CD14-positive monocyte (primary cell): Measurements from ENCODE around the gene WWC2. TPM values are rescaled to one million over a fixed set of nuclear protein-coding genes. Genes with fewer than 3 reads are reported as not detected.
"Not testable (repeated sequence)": the region's sequence is repeated elsewhere in the genome, so short reads cannot be mapped to it uniquely, and the experiment has no call there.

ENCODE experiments used
- DNase-seq, 3 donors: peaks; one replicate each; pipeline ENCODE4 v3.0.0-alpha.2; 2011 to 2022
- H2AFZ ChIP-seq: 2 replicates; pipeline ENCODE4 v1.6.0; 2012; ENCODE audit warnings: mild to moderate bottlenecking, low read depth, low read length, inconsistent platforms; ENCODE audit not compliant: insufficient read depth, poor library complexity, severe bottlenecking
- H3K27ac ChIP-seq, 2 donors: 1 replicate in 1 of 2; 2 replicates in 1 of 2; pipeline ENCODE4 v1.5.1; 2012 to 2013; ENCODE audit warnings: low read length in 2 of 2, control low read depth in 1 of 2, inconsistent platforms in 1 of 2, low read depth in 1 of 2, mild to moderate bottlenecking in 1 of 2
- H3K27me3 ChIP-seq, 2 donors: one replicate each; pipeline versions ENCODE4 v1.6.0 to v1.6.1; 2011 to 2013; ENCODE audit warnings: low read length in 2 of 2; ENCODE audit not compliant: control insufficient read depth in 2 of 2, insufficient read depth in 2 of 2
- H3K36me3 ChIP-seq, 2 donors: replicated peaks in 1 of 2; 1 replicate in 1 of 2; 2 replicates in 1 of 2; pipeline versions ENCODE4 v1.5.1 to v1.6.1; 2012 to 2013; ENCODE audit warnings: low read length in 2 of 2, control low read depth in 1 of 2, inconsistent platforms in 1 of 2, mild to moderate bottlenecking in 1 of 2; ENCODE audit not compliant: insufficient read depth in 2 of 2, control insufficient read depth in 1 of 2
- H3K4me1 ChIP-seq, 2 donors: 1 replicate in 1 of 2; 2 replicates in 1 of 2; pipeline versions ENCODE4 v1.5.1 to v1.6.1; 2012 to 2013; ENCODE audit warnings: low read length in 2 of 2, control low read depth in 1 of 2, inconsistent platforms in 1 of 2, mild to moderate bottlenecking in 1 of 2, moderate library complexity in 1 of 2; ENCODE audit not compliant: insufficient read depth in 2 of 2, control insufficient read depth in 1 of 2
- H3K4me2 ChIP-seq: replicated peaks from 2 replicates; pipeline ENCODE3; 2012; ENCODE audit warnings: low read length, moderate library complexity, mild to moderate bottlenecking; ENCODE audit not compliant: poor library complexity, severe bottlenecking; ENCODE audit errors: extremely low read depth
- H3K4me3 ChIP-seq, 3 experiments: fragments of 200-600 bp in 1 of 3; sonication (generic) in 1 of 3; replicated peaks in 1 of 3; 1 replicate in 2 of 3; 2 replicates in 1 of 3; pipeline ENCODE4 v1.5.1; 2011 to 2013; ENCODE audit warnings: low read length in 3 of 3, mild to moderate bottlenecking in 3 of 3, control low read depth in 2 of 3, low read depth in 2 of 3, inconsistent platforms in 1 of 3, moderate library complexity in 1 of 3
- H3K79me2 ChIP-seq: 2 replicates; pipeline ENCODE4 v1.6.0; 2012; ENCODE audit warnings: mild to moderate bottlenecking, control low read depth, inconsistent platforms, low read length, moderate library complexity; ENCODE audit not compliant: insufficient read depth
- H3K9ac ChIP-seq: 2 replicates; pipeline ENCODE4 v1.6.0; 2017; ENCODE audit warnings: low read length, mild to moderate bottlenecking; ENCODE audit not compliant: insufficient read depth, poor library complexity, severe bottlenecking
- H3K9me3 ChIP-seq, 2 donors: replicated peaks in 1 of 2; 1 replicate in 1 of 2; 2 replicates in 1 of 2; pipeline versions ENCODE4 v1.5.1 to v1.6.1; 2012 to 2013; ENCODE audit warnings: low read length in 2 of 2, control low read depth in 1 of 2; ENCODE audit not compliant: control insufficient read depth in 1 of 2, insufficient read depth in 1 of 2
- H4K20me1 ChIP-seq: 2 replicates; pipeline ENCODE4 v1.6.0; 2012; ENCODE audit warnings: mild to moderate bottlenecking, low read length, control low read depth, moderate library complexity; ENCODE audit not compliant: insufficient read depth
- H3K27ac Mint-ChIP-seq, 7 donors: one replicate each; pipeline ENCODE4 v1.8.0; 2020; ENCODE audit warnings: mild to moderate bottlenecking in 7 of 7, mixed read lengths in 7 of 7, moderate library complexity in 6 of 7, inconsistent platforms in 2 of 7
- H3K27me3 Mint-ChIP-seq, 3 donors: one replicate each; pipeline ENCODE4 v1.8.0; 2021 to 2022; ENCODE audit warnings: low read depth in 3 of 3, mild to moderate bottlenecking in 3 of 3, mixed read lengths in 3 of 3, moderate library complexity in 3 of 3, inconsistent platforms in 1 of 3
- H3K36me3 Mint-ChIP-seq, 2 donors: one replicate each; pipeline ENCODE4 v1.8.0; 2020; ENCODE audit warnings: mixed read lengths in 2 of 2, inconsistent platforms in 1 of 2, mild to moderate bottlenecking in 1 of 2
- H3K4me1 Mint-ChIP-seq: one replicate; pipeline ENCODE4 v1.8.0; 2020; ENCODE audit warnings: mild to moderate bottlenecking, mixed read lengths
- H3K4me3 Mint-ChIP-seq, 2 donors: one replicate each; pipeline ENCODE4 v1.8.0; 2020; ENCODE audit warnings: mild to moderate bottlenecking in 2 of 2, mixed read lengths in 2 of 2, moderate library complexity in 1 of 2
- H3K9me3 Mint-ChIP-seq, 7 donors: one replicate each; pipeline ENCODE4 v1.8.0; 2020 to 2022; ENCODE audit warnings: mixed read lengths in 7 of 7, mild to moderate bottlenecking in 6 of 7, moderate library complexity in 6 of 7, inconsistent platforms in 2 of 7
- whole genome bisulfite sequencing: methylation state at CpG from one replicate; pipeline ENCODE4 v1.1.5; 2013; ENCODE audit warnings: missing lambda C conversion rate; ENCODE audit not compliant: insufficient coverage; 5-methylcytosine and 5-hydroxymethylcytosine counted together
- intact Hi-C, 2 donors: fragments of 100-400 bp; cut with micrococcal nuclease; formaldehyde crosslinking; loops; one replicate each; pipeline versions ENCODE4 v1.15.0 to v1.15.1; 2023
- polyA plus RNA-seq, 3 donors: library from polyadenylated mRNA; depleted of rRNA in 1 of 3; unstranded in 2 of 3; stranded (reverse) in 1 of 3; fragments of 300-500 nt in 2 of 3; fragments of >200 nt in 1 of 3; fragmentation: Illumina TruSeq in 2 of 3; gene quantifications; 1 replicate in 2 of 3; 2 replicates in 1 of 3; pipeline ENCODE4 v1.2.3, GENCODE V29; 2012 to 2021
- TF ChIP-seq, protein P1 (sequence below): fragments of 200-600 bp; IDR thresholded peaks from one replicate; pipeline ENCODE4 v1.8.0; 2022; ENCODE audit warnings: antibody characterized with exemption, mild to moderate bottlenecking

Gene WWC2
- polyA plus RNA-seq, 3 donors, result 1.9 to 3.8 (median 2.9) TPM

DNA sequence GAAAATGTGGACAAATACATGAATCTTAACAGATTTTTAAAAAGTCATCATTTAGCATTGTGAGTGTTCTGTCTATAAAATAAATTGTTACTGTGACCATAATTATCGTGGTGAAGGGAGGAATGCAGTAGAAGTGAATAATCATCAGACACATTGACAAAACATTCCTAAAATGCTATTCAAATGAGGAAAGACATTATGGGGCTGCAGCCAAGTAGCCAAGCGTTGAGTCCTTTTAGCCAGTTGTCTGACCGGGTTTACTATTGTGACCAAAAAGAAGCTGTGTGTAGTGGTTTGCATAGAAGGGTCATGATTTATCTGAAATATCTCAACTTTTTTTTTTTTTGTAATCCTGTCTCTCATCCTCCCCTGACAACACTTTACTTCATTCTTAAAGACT is 19.5 kb downstream of the WWC2 start:
- Histone ChIP-seq H3K36me3 (no peaks in the 10 kb centered on the region), H3K79me2 (no peaks in the 10 kb centered on the region), H3K9ac (no peak overlapping the region), H3K4me1 (no peaks in the 10 kb centered on the region), H3K27me3 (no peaks in the 10 kb centered on the region), H2AFZ (no peak overlapping the region), H3K4me3 (no peak overlapping the region), H3K4me2 (no peak overlapping the region), H4K20me1 (no peaks in the 10 kb centered on the region), H3K27ac (no peak overlapping the region), H3K9me3 (no peaks in the 10 kb centered on the region)
- TF ChIP-seq, protein P1, sequence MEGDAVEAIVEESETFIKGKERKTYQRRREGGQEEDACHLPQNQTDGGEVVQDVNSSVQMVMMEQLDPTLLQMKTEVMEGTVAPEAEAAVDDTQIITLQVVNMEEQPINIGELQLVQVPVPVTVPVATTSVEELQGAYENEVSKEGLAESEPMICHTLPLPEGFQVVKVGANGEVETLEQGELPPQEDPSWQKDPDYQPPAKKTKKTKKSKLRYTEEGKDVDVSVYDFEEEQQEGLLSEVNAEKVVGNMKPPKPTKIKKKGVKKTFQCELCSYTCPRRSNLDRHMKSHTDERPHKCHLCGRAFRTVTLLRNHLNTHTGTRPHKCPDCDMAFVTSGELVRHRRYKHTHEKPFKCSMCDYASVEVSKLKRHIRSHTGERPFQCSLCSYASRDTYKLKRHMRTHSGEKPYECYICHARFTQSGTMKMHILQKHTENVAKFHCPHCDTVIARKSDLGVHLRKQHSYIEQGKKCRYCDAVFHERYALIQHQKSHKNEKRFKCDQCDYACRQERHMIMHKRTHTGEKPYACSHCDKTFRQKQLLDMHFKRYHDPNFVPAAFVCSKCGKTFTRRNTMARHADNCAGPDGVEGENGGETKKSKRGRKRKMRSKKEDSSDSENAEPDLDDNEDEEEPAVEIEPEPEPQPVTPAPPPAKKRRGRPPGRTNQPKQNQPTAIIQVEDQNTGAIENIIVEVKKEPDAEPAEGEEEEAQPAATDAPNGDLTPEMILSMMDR, result no peak
- H3K4me1 Mint-ChIP-seq, result no peaks in the 10 kb centered on the region
- no peak overlapping the region for H3K4me3 Mint-ChIP-seq
- peaks cover 0 to 5% (median 0%) of the 10 kb centered on the region in 7 donors for H3K9me3 Mint-ChIP-seq
- intact Hi-C loops, result no loop called here
- no peak overlapping the region for H3K27ac Mint-ChIP-seq
- no CpG with 5 or more reads among the region's 3 CpGs for WGBS
- DNase-seq, result no peak
- no peaks in the 10 kb centered on the region for H3K36me3 Mint-ChIP-seq
- H3K27me3 Mint-ChIP-seq, result peaks cover 0 to 1% (median 0%) of the 10 kb centered on the region in 3 donors

DNA sequence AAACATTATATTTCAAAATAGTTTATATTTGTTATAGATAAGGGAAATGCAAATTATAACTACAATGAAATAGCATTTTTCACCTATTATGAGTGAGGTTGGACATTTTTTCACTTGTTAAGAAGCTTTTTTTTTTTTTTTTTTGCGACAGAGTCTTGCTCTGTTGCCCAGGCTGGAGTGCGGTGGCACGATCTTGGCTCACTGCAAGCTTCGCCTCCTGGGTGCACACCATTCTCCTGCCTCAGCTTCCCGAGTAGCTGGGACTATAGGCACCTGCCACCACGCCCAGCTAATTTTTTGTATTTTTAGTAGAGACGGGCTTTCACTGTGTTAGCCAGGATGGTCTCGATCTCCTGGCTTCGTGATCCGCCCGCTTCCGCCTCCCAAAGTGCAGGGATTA is 22.6 kb downstream of the WWC2 start:
- H3K9me3 Mint-ChIP-seq, H2AFZ ChIP-seq, H3K4me1 Mint-ChIP-seq, H4K20me1 ChIP-seq, H3K27me3 Mint-ChIP-seq, H3K4me3 Mint-ChIP-seq, H3K27ac Mint-ChIP-seq, H3K4me1 ChIP-seq, DNase-seq, H3K27ac ChIP-seq, H3K36me3 Mint-ChIP-seq, intact Hi-C loops, H3K9me3 ChIP-seq, H3K4me3 ChIP-seq, H3K9ac ChIP-seq, H3K27me3 ChIP-seq, H3K4me2 ChIP-seq, H3K36me3 ChIP-seq, H3K79me2 ChIP-seq: not testable (repeated sequence)
- WGBS, result 100% methylated on average over 1 of the region's 12 CpGs
